Measurements from ENCODE around the gene B4GALT5.
A peak's percentile ranks its signal among the peaks of the same experiment; 100 is the strongest.
"Not testable (repeated sequence)": the region's sequence is repeated elsewhere in the genome, so short reads cannot be mapped to it uniquely, and the experiment has no call there.

Gene B4GALT5

DNA sequence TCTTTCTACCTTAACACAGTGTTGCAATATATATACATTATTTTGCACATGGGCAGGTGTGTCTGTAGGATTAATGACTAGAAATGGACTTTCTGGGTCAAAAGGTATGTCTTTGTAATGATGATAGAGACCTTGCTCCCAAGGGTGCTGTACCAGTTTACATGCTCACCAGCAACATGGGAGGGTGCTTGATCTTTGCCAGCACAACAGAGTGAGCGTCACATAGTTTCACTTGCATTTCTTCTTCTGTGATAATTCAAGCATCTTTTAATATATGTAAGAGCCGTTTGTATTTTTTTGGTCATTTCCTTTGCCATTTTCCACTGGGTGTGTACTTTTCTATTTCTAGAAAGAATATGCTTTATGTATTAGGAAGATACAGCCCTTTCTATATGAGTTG is 23.6 kb upstream of the B4GALT5 start:
- DNase-seq (ENCODE audit: low spot score), result no peak

GRCh38 chr20:49729780-49730179 is 16.1 kb upstream of the B4GALT5 start:
- no peak for DNase-seq (ENCODE audit: low spot score)

- DNase-seq (ENCODE audit: low spot score), result no peak
Measured at GRCh38 chr20:49727894-49728885, 14.5 kb upstream of the B4GALT5 start.

DNA sequence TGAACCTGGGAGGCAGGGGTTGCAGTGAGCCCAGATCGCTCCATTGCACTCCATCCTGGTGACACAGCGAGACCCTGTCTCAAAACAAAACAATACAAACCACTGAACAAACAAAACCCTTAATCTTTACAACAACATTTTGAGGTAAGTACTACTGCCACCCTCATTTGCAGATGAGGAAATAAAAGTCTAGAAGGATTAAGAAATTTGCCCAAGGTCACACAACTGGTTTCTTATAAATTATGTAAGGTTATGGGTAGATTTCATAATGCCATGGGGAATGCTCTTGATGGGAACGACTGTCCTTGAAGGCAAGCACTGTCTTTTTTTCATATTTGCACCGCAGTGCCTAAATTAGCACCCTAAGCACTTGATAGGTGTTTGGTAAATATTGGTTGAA is 13.8 kb upstream of the B4GALT5 start:
- DNase-seq (ENCODE audit: low spot score), result no peak

GRCh38 chr20:49725694-49726093 is 12.0 kb upstream of the B4GALT5 start:
- no peak for DNase-seq (ENCODE audit: low spot score)

DNA sequence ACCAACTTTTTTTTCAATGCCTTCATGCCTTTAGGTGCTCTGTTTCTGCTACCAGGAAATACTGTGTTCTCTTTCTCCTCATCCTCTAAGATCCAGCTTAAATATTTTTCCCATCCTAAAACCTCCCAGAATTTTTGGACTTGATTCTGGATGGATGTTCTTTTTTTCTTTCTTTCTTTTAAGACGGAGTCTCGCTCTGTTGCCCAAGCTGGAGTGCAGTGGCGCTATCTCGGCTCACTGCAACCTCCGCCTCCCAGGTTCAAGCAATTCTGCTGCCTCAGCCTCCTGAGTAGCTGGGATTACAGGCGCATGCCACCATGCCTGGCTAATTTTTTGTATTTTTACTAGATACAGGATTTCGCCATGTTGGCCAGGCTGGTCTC is 11.5 kb upstream of the B4GALT5 start:
- DNase-seq (ENCODE audit: low spot score), result not testable (repeated sequence)

DNA sequence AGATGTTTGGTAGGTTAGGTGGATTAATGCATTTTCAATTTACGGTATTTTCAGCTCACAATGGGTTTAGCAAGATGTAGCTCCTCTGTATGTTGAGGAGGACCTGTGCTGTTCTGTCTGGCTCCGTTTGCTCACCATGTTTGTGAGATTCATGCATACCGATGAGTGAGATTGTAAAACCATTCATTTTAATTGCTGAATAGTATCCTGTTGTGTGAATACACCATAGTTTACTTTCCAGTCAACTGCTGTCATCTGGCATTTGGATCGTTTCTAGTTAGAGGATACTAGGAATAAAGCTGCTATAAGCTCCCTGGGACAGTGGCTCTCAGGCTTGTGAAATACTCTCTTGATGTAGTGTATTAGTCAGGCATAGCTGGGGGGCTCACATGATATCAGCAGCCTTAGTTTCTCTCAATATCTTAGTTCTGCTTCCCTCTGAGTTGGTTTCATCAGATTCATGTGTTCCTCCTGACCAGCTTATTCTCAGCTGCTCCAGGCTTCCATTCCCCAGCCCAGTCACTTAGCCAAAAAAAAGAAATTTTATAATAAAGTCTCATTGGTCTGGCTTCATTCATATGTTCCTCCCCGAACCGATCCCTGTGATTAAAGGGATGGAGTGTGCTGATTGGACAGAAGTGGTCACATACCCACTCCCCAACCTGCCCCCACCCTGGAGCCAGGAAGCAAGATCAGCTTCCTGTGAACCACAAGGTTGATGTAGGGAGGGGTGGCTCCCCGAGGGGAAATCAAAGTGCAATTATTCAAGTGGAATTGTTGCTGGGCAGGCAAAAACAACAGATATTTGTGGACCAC is 10.9 kb upstream of the B4GALT5 start:
- peak; percentile 82 for DNase-seq (ENCODE audit: low spot score)

DNA sequence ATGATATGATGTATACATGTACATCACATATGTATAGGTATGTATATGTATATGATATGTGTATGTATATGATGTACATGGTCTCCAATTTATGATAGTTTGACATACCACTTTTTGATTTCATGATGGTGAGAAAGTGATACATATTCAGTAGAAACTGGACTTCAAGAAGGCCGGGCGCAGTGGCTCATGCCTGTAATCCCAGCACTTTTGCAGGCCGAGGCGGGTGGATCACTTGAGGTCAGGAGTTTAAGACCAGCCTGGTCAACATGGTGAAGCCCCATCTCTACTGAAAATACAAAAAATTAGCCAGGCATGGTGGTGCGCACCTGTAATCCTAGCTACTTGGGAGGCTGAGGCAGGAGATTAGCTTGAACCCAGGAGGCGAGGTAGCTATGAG is 10.1 kb upstream of the B4GALT5 start:
- not testable (repeated sequence) for DNase-seq (ENCODE audit: low spot score)

DNA sequence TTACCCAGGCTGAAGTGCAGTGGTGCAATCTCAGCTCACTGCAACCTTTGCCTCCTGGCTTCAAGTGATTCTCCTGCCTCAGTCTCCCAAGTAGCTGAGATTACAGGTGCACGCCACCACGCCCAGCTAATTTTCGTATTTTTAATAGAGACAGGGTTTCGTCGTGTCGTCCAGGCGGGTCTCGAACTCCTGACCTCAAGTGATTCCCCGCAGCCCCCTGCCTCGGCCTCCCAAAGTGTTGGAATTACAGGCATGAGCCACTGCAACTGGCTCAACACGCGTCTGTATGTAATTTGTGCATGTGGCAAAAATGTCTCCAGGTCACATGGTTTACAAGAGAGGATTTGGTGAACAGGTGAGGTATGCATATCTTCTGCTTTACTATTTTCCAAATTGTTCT is 7.6 kb upstream of the B4GALT5 start:
- DNase-seq (ENCODE audit: low spot score), result not testable (repeated sequence)

- no peak for DNase-seq (ENCODE audit: low spot score)
Measured at GRCh38 chr20:49715466-49715865, 1.8 kb upstream of the B4GALT5 start.

DNA sequence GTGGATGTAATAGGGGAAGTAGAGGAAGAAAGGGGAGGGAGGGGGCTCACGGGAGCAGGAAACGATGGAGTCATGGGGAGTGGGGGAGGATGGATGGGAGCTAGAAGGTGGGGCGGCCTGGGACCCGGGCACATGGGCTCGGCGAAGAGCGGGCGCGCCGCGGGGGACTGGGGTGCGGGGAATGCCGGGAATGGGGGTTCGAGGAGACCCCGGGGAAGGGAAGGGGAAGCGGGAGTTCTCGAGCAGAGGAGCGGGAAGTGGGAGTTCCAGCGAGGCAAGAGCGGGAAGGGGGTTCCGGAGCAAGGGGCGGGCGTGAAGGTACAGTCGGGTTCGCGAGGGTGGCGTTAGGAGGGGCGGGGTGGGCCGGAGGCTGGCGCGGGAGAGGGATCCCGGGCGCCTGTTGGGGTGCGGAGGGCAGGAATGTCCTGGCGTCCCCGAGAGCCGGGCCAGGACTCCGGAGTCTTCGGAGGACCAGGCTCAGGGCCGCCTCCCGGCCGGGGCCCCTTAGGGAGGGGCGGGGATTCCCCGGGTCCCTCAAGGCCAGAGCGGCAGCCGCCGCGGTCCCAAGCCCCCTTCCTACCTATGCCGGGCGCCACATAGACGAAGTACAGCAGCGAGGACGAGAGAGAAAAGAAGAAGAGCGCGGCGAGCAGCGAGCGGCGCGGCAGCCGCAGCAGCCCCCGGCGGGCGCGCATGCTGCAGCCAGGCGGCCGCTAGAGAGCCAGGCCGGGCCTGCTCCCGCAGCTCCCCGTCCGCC is 504 bp downstream of the B4GALT5 start:
- DNase-seq (ENCODE audit: low spot score), result peak; percentile 69

DNA sequence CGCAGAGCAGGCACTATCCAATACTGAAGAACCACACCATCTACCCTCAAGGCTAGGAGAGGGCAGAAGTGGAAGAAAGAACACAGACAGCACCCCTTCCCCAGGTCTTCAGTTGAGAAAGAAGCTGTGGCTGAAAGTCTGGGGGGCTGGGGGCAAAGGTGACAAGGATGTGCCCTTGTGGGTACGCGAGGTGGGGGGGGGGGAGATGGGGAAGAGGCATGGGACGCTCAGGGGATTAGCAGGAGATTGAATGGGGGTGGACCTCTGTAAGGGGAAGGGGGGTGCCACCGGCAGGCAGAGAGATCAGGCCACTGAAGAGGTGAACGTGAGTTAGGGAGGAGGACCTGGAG is 1.1 kb downstream of the B4GALT5 start:
- DNase-seq (ENCODE audit: low spot score), result no peak

GRCh38 chr20:49712118-49712517 is 1.6 kb downstream of the B4GALT5 start:
- no peak for DNase-seq (ENCODE audit: low spot score)

- DNase-seq (ENCODE audit: low spot score), result no peak
Measured at GRCh38 chr20:49711667-49711987, 2.1 kb downstream of the B4GALT5 start.

GRCh38 chr20:49710971-49711666 is 2.6 kb downstream of the B4GALT5 start:
- DNase-seq (ENCODE audit: low spot score), result no peak

DNA sequence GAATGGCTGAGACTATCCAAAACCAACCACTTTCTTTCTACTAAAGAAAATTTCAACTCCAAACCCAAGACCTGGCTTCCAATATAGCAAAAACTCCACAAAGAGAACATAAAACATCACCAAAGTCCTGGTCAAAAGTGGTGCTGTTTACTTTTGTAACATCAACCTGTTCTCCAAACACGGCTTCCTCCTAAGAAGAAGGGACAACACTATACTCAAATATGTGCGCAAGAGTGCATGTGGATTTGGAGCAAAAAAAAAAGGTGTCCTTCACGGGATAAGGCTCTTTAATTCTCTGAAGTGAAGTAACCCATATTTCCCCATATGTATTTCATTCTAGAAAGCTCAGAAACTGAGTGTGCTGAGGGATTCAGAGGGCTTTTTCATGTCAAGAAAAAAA is 6.6 kb downstream of the B4GALT5 start:
- no peak for DNase-seq (ENCODE audit: low spot score)

- no peak for DNase-seq (ENCODE audit: low spot score)
Measured at GRCh38 chr20:49706630-49707091, 7.0 kb downstream of the B4GALT5 start.

GRCh38 chr20:49705893-49706292 is 7.8 kb downstream of the B4GALT5 start:
- DNase-seq (ENCODE audit: low spot score), result not testable (repeated sequence)

DNA sequence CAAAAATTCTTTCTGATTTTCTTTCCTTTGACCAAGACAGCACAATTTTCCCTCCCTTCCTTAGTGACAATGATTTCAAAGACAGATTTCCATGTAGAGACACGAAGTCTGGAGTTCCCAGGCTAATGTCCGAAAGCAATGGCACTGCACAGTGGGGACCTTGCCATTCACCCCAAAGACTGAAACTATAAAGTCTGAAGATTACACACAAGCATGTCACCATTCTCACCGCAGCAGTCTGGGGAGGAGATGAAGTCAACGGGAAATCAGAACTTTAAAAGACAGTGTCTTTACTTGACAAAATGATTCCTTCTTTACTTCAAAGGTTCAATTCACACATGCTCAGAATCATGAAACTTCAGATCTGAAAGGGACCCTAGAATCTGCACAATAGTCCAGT is 8.3 kb downstream of the B4GALT5 start:
- no peak for DNase-seq (ENCODE audit: low spot score)

- no peak for DNase-seq (ENCODE audit: low spot score)
Measured at GRCh38 chr20:49704932-49705336, 8.7 kb downstream of the B4GALT5 start.

DNA sequence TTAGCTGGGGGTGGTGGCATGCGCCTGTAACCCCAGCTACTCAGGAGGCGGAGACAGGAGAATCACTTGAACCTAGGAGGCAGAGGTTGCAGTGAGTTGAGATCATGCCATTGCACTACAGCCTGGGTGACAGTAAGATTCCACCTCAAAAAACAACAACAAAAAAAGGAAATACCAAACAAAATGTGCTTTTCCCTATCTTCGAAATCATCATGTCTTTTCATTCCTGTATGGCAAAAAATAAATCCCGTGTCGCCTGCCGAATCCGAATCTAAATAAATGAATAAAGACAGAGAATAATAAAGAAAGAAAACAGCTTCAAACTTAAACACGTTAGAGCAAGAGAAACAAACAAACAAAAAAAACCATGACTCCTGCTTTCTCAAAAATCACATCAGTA is 11.8 kb downstream of the B4GALT5 start:
- no peak for DNase-seq (ENCODE audit: low spot score)
